ENCODE data around the gene RTEL1. TPM values are rescaled to one million over a fixed set of nuclear protein-coding genes. Genes with fewer than 3 reads are reported as not detected.
"Not testable (repeated sequence)": the region's sequence is repeated elsewhere in the genome, so short reads cannot be mapped to it uniquely, and the experiment has no call there.

Gene RTEL1
- total and polyA plus RNA-seq, 2 donors (not counting 1 experiment from before 2014, with no cell fraction given), result 4.7 to 12.4 TPM

DNA sequence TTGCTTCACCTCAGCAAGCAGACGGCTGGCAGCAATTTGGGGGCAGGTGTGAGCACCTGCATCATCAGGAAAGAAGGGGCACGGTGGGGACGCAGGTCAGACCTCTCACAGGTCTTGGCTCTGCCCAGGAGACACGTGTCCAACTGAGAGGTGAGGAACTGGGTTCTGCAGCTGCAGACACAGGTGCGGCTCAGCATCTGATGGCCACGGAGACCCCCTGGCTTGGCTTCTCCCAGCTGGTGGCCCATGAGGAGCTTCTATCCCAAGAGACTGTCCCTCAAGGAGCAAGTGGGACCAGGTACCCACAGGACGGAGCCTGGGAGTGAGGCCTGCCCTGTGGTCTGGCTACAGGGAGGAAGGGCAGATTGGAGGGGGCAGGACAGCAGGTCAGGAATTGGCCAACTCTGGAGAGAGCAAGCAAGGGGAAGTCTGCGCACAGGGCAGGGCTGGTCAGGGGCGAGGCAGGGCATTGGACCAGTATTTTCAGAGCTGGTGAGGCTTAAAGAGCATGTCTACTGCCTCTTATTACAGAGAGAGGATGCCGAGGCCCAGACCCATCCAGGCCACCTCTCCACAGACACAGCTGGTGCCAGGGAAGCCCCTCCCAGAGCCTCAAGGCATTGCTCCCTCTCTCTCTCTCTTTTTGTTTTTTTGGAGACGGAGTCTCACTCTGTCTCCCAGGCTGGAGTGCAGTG, 9.1 kb upstream of the RTEL1 start:
- no peaks in the 10 kb centered on the region for H3K36me3 ChIP-seq (ENCODE audit: control insufficient read depth, insufficient read depth, low read length)
- DNase-seq (ENCODE audit: low read depth in 2 of 2), result no peak
- H3K9ac ChIP-seq (ENCODE audit: insufficient read depth, low read length), result no peak overlapping the region
- H3K4me1 ChIP-seq (ENCODE audit: control insufficient read depth, extremely low read depth, insufficient read depth, low read length), result no peaks in the 10 kb centered on the region
- H4K20me1 ChIP-seq (ENCODE audit: control insufficient read depth, extremely low read depth, insufficient read depth, low read length), result no peaks in the 10 kb centered on the region
- no peaks in the 10 kb centered on the region for H3K9me3 ChIP-seq (ENCODE audit: control insufficient read depth, insufficient read depth, low read depth, low read length)
- H3K79me2 ChIP-seq (ENCODE audit: control insufficient read depth, insufficient read depth, low read length), result no peaks in the 10 kb centered on the region
- no peak overlapping the region for H2AFZ ChIP-seq (ENCODE audit: low read length)
- H3K4me3 ChIP-seq (replicated peaks in 1 of 4; ENCODE audit: control extremely low read depth in 1 of 4, insufficient read depth in 1 of 4, low read depth in 3 of 4, low read length in 4 of 4), result no peak overlapping the region
- TF ChIP-seq EZH2 (IDR thresholded peaks at IDR 0.05; ENCODE audit: low read length, missing control alignments), result no peak
- TF ChIP-seq CTCF (conservative IDR thresholded peaks at IDR 0.05 in 1 of 2, IDR thresholded peaks at IDR 0.05 in 1 of 2; ENCODE audit: low read depth in 1 of 2, low read length in 2 of 2), result no peak
- no peaks in the 10 kb centered on the region for H3K27me3 ChIP-seq (ENCODE audit: control insufficient read depth, insufficient read depth, low read length)
- no peak overlapping the region for H3K4me2 ChIP-seq (ENCODE audit: extremely low read depth, insufficient read depth, low read length)
- H3K27ac ChIP-seq (ENCODE audit: insufficient read depth, low read length), result no peak overlapping the region

- H3K27me3 ChIP-seq (ENCODE audit: control insufficient read depth, insufficient read depth, low read length); H3K9me3 ChIP-seq (ENCODE audit: control insufficient read depth, insufficient read depth, low read depth, low read length); H3K4me3 ChIP-seq (replicated peaks in 1 of 4; ENCODE audit: control extremely low read depth in 1 of 4, insufficient read depth in 1 of 4, low read depth in 3 of 4, low read length in 4 of 4); DNase-seq (ENCODE audit: low read depth in 2 of 2); H3K4me2 ChIP-seq (ENCODE audit: extremely low read depth, insufficient read depth, low read length); H2AFZ ChIP-seq (ENCODE audit: low read length); H3K27ac ChIP-seq (ENCODE audit: insufficient read depth, low read length); H3K36me3 ChIP-seq (ENCODE audit: control insufficient read depth, insufficient read depth, low read length); H4K20me1 ChIP-seq (ENCODE audit: control insufficient read depth, extremely low read depth, insufficient read depth, low read length); H3K4me1 ChIP-seq (ENCODE audit: control insufficient read depth, extremely low read depth, insufficient read depth, low read length); H3K9ac ChIP-seq (ENCODE audit: insufficient read depth, low read length); H3K79me2 ChIP-seq (ENCODE audit: control insufficient read depth, insufficient read depth, low read length): not testable (repeated sequence)
These were observed 7.6 kb upstream of the RTEL1 start for GRCh38 chr20:63650486-63650885.

DNA sequence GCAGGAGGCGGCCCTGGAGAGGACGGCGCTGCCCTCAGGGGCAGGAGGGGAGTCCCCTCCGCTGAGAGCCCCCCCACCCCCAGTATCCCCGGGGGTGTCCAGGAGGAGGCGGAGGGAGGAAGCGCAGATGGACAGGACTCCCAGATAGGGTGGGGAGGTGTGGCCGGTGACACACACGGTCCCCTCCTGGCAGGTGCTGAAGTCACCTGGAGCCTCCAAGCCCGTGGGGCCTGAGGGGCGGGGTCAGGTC, 6.2 kb upstream of the RTEL1 start:
- TF ChIP-seq EZH2 (IDR thresholded peaks at IDR 0.05; ENCODE audit: low read length, missing control alignments) (no peak), CTCF (conservative IDR thresholded peaks at IDR 0.05 in 1 of 2, IDR thresholded peaks at IDR 0.05 in 1 of 2; ENCODE audit: low read depth in 1 of 2, low read length in 2 of 2) (no peak)
- no peak overlapping the region for H2AFZ ChIP-seq (ENCODE audit: low read length)
- no peaks in the 10 kb centered on the region for H3K27me3 ChIP-seq (ENCODE audit: control insufficient read depth, insufficient read depth, low read length)
- no peaks in the 10 kb centered on the region for H4K20me1 ChIP-seq (ENCODE audit: control insufficient read depth, extremely low read depth, insufficient read depth, low read length)
- no peaks in the 10 kb centered on the region for H3K79me2 ChIP-seq (ENCODE audit: control insufficient read depth, insufficient read depth, low read length)
- H3K9ac ChIP-seq (ENCODE audit: insufficient read depth, low read length), result no peak overlapping the region
- H3K4me3 ChIP-seq (replicated peaks in 1 of 4; ENCODE audit: control extremely low read depth in 1 of 4, insufficient read depth in 1 of 4, low read depth in 3 of 4, low read length in 4 of 4), result peak overlapping the region; percentile 39 to 62 (median 52)
- H3K36me3 ChIP-seq (ENCODE audit: control insufficient read depth, insufficient read depth, low read length), result no peaks in the 10 kb centered on the region
- no peak overlapping the region for H3K27ac ChIP-seq (ENCODE audit: insufficient read depth, low read length)
- H3K4me2 ChIP-seq (ENCODE audit: extremely low read depth, insufficient read depth, low read length), result peak overlapping the region; percentile 80
- no peak for DNase-seq (ENCODE audit: low read depth in 2 of 2)
- no peaks in the 10 kb centered on the region for H3K4me1 ChIP-seq (ENCODE audit: control insufficient read depth, extremely low read depth, insufficient read depth, low read length)
- no peaks in the 10 kb centered on the region for H3K9me3 ChIP-seq (ENCODE audit: control insufficient read depth, insufficient read depth, low read depth, low read length)

Data from fibroblast of lung (primary cell).